Progenitor cell of endocrine pancreas (in vitro differentiated cells): ENCODE data around the gene ATAD5. TPM values are rescaled to one million over a fixed set of nuclear protein-coding genes. Genes with fewer than 3 reads are reported as not detected.
"Not testable (repeated sequence)": the region's sequence is repeated elsewhere in the genome, so short reads cannot be mapped to it uniquely, and the experiment has no call there.

Source experiments
- DNase-seq: peaks from one replicate; pipeline ENCODE4 v3.0.0; 2021; ENCODE audit warnings: low spot score; ENCODE audit not compliant: unreplicated experiment
- H3K27ac Mint-ChIP-seq: 2 replicates; pipeline ENCODE4 v1.8.0; 2021; ENCODE audit warnings: mild to moderate bottlenecking, moderate library complexity, mixed read lengths
- H3K27me3 Mint-ChIP-seq: 2 replicates; pipeline ENCODE4 v1.8.0; 2021; ENCODE audit warnings: mixed read lengths
- H3K36me3 Mint-ChIP-seq: 2 replicates; pipeline ENCODE4 v1.8.0; 2022; ENCODE audit warnings: mixed read lengths; ENCODE audit not compliant: insufficient read depth
- H3K4me1 Mint-ChIP-seq: 2 replicates; pipeline ENCODE4 v1.8.0; 2021; ENCODE audit warnings: low read depth, mixed read lengths
- H3K4me3 Mint-ChIP-seq: 2 replicates; pipeline ENCODE4 v1.8.0; 2021; ENCODE audit warnings: low read depth, mild to moderate bottlenecking, moderate library complexity, mixed read lengths
- H3K9me3 Mint-ChIP-seq: 2 replicates; pipeline ENCODE4 v1.8.0; 2021; ENCODE audit warnings: low read depth, mixed read lengths
- total RNA-seq: library from RNA; stranded (reverse); gene quantifications from 2 replicates; pipeline ENCODE4 v1.2.1, GENCODE V29; 2021
- TF ChIP-seq, protein P1 (sequence below): fragments of 200-600 bp; sonication (generic); IDR thresholded peaks from one replicate; pipeline ENCODE4 v1.5.0; 2021; ENCODE audit warnings: antibody characterized with exemption, mild to moderate bottlenecking; ENCODE audit not compliant: unreplicated experiment

Gene ATAD5
- total RNA-seq, 1 donor from 2014 or later: 14.0 TPM

DNA sequence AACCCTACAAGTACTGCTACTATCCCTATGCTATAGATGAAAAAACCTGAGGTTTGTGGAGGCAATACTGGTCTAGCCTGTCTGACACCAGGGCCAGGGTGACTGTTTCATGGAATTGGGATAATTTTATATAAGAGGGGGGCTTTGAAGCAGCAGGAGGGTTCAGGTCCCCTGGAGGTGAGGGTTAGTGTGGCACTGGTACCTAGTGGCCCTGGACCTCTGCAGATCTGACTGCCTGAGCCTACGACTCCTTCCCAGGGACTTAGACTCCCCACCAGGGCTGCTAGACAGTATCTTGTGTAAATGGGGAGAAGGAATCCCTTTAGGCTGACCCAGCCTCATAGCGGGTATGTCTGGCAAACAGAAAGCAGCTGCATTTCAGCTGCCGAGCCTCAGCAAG is 96.8 kb downstream of the ATAD5 start:
- H3K9me3 Mint-ChIP-seq: no peaks in the 10 kb centered on the region
- no peaks in the 10 kb centered on the region for H3K36me3 Mint-ChIP-seq
- no peak for DNase-seq
- no peak overlapping the region for H3K4me3 Mint-ChIP-seq
- no peak overlapping the region for H3K27ac Mint-ChIP-seq
- peaks cover 33% of the 10 kb centered on the region for H3K27me3 Mint-ChIP-seq
- TF ChIP-seq, protein P1, sequence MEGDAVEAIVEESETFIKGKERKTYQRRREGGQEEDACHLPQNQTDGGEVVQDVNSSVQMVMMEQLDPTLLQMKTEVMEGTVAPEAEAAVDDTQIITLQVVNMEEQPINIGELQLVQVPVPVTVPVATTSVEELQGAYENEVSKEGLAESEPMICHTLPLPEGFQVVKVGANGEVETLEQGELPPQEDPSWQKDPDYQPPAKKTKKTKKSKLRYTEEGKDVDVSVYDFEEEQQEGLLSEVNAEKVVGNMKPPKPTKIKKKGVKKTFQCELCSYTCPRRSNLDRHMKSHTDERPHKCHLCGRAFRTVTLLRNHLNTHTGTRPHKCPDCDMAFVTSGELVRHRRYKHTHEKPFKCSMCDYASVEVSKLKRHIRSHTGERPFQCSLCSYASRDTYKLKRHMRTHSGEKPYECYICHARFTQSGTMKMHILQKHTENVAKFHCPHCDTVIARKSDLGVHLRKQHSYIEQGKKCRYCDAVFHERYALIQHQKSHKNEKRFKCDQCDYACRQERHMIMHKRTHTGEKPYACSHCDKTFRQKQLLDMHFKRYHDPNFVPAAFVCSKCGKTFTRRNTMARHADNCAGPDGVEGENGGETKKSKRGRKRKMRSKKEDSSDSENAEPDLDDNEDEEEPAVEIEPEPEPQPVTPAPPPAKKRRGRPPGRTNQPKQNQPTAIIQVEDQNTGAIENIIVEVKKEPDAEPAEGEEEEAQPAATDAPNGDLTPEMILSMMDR: no peak
- no peaks in the 10 kb centered on the region for H3K4me1 Mint-ChIP-seq

DNA sequence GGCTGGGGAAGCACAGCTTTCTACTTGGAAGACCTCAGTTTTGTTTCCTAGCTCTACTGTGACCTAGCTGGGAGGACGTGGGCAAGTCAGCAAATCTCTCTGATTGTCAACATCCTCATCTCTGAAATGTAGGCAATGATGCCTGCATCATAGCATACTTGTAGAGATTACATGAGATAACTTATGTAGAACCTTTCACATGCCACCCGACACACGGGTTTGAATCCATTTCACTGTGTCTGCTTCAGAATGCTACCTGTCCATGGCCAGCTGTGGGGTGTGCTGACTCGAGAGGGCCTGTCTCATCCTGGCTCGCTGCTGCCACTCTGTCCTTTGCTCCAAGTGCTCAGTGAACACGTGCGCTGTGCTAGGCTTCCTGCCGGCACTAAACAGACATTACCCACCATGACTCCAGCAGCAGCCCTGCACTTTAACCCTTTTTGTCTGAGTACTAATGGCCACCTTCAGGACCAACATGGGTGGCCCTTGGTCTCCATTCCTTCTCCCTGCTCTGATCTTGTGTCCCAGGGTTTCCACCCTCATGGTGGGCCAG is 97.4 kb downstream of the ATAD5 start:
- Mint-ChIP-seq H3K4me3 (no peak overlapping the region), H3K4me1 (no peaks in the 10 kb centered on the region), H3K9me3 (no peaks in the 10 kb centered on the region), H3K27ac (no peak overlapping the region), H3K36me3 (no peaks in the 10 kb centered on the region), H3K27me3 (peaks cover 30% of the 10 kb centered on the region)
- DNase-seq: no peak
- TF ChIP-seq, protein P1: no peak

DNA sequence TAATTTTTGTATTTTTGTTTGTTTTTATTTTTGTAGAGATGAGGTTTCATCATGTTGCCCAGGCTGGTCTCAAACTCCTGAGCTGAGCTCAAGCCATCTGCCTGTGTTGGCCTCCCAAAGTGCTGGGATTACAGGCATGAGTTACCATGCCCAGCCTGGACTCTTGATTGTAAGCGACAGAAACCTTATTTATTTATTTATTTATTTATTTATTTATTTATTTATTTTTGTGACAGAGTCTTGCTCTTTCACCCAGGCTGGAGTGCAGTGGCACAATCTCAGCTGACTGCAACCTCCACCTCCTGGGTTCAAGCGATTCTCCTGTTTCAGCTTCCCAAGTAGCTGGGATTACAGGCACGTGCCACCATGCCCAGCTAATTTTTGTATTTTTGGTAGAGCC is 98.1 kb downstream of the ATAD5 start:
- not testable (repeated sequence) for H3K4me1 Mint-ChIP-seq

DNA sequence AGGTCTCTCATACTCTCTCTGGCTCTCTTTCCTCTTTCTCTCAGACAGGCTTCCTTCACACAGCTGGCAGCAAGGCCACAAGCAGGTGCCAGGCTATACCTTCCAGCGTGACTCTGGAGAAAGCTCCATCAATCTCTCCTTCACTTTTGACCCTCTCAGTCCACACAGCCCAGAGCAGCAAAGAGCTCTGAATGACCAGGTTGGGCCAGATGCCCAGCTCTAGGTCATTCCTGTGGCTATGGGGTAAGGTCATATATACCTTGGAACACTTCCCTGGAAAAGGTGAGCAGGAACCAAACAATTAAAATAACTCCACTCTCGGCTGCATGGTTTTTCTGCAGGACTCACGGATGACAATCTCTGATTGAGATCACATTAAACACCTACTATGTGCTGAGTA is 98.7 kb downstream of the ATAD5 start:
- no peak for DNase-seq
- no peaks in the 10 kb centered on the region for H3K9me3 Mint-ChIP-seq
- H3K4me1 Mint-ChIP-seq: no peaks in the 10 kb centered on the region
- H3K4me3 Mint-ChIP-seq: no peak overlapping the region
- H3K36me3 Mint-ChIP-seq: no peaks in the 10 kb centered on the region
- H3K27ac Mint-ChIP-seq: no peak overlapping the region
- TF ChIP-seq, protein P1: no peak
- H3K27me3 Mint-ChIP-seq: peaks cover 27% of the 10 kb centered on the region

More for the DNA sequence above, 98.1 kb downstream of the ATAD5 start:
- H3K9me3 Mint-ChIP-seq, H3K36me3 Mint-ChIP-seq, DNase-seq, H3K4me3 Mint-ChIP-seq, H3K27ac Mint-ChIP-seq: not testable (repeated sequence)
- peaks cover 25% of the 10 kb centered on the region for H3K27me3 Mint-ChIP-seq

DNA sequence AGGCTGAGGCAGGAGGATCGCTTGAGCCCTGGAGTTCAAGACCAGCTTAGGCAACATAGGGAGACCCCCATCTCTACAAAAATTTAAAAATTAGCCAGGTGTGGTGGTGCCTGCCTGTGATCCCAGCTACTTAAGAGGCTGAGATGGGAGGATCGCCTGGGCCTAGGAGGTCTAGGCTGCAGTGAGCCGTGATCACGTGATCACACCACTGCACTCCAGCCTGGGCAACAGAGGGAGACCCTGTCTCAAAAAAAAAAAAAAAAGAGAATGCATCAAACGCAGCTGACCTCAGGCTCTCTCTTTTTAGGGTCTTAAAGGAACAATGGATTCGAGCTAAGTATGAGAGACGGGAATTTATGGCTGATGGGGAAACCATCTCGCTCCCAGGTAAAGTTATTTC is 99.8 kb downstream of the ATAD5 start:
- H3K36me3 Mint-ChIP-seq, DNase-seq, H3K4me1 Mint-ChIP-seq, H3K4me3 Mint-ChIP-seq, H3K9me3 Mint-ChIP-seq, H3K27ac Mint-ChIP-seq: not testable (repeated sequence)
- H3K27me3 Mint-ChIP-seq: peaks cover 19% of the 10 kb centered on the region

DNA sequence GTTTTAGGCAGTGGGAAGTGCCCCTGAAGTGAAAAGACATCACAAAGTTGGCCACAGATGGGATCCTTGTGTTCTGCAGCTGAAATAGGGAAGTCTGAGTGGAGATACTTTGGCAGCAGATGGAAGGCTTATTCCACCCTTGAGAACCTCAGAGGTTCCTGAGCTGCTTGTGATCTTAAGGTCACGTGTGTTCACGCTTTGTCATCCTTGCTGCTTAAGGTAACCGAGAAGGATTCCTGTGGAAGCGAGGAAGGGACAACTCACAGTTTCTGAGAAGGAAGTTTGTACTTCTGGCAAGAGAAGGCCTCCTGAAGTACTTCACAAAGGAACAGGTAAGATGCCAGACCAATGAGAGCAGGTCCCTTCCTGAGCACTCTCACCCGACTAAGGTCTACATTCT is 102.2 kb downstream of the ATAD5 start:
- Mint-ChIP-seq H3K9me3 (no peaks in the 10 kb centered on the region), H3K36me3 (no peaks in the 10 kb centered on the region), H3K4me1 (no peaks in the 10 kb centered on the region), H3K27ac (no peak overlapping the region), H3K27me3 (peaks cover 17% of the 10 kb centered on the region), H3K4me3 (no peak overlapping the region)
- no peak for DNase-seq
- TF ChIP-seq, protein P1: no peak
